H1 (cell line): ENCODE results near the gene NME8. TPM values are rescaled to one million over a fixed set of nuclear protein-coding genes. Genes with fewer than 3 reads are reported as not detected.

Experiments
- CTCF ChIA-PET: fragments of 300-600 bp; sonication (Branson Sonifier 250); formaldehyde crosslinking; loops from one replicate; lab custom pipeline; 2021; ENCODE audit not compliant: partially characterized antibody; lab: Charles Lee
- POLR2A ChIA-PET: fragments of 300-600 bp; sonication (Branson Sonifier 250); formaldehyde crosslinking; loops from one replicate; lab custom pipeline; 2021; ENCODE audit warnings: inconsistent platforms; ENCODE audit not compliant: partially characterized antibody; lab: Charles Lee
- DNase-seq, 2 experiments: peaks; one replicate each; pipeline versions ENCODE4 v3.0.0 to v3.0.0-alpha.2; 2010 to 2022; ENCODE audit warnings: low spot score in 2 of 2, low read depth in 1 of 2, mixed read lengths in 1 of 2
- FAIRE-seq: peaks from 2 replicates; lab custom pipeline; 2011; peaks lifted over from hg19 to GRCh38; lab: Jason Lieb, UNC
- H2AFZ ChIP-seq: 2 replicates; pipeline ENCODE4 v1.8.1; 2012; ENCODE audit warnings: low read length, inconsistent platforms
- H2AK5ac ChIP-seq: 2 replicates; pipeline ENCODE4 v1.6.1; 2013; ENCODE audit warnings: low read depth, low read length
- H2BK120ac ChIP-seq: replicated peaks from 2 replicates; pipeline ENCODE3; 2013; ENCODE audit warnings: low read depth, low read length, inconsistent platforms
- H2BK12ac ChIP-seq: 2 replicates; pipeline ENCODE4 v1.6.1; 2013; ENCODE audit warnings: low read depth, low read length
- H2BK15ac ChIP-seq: 2 replicates; pipeline ENCODE4 v1.6.1; 2013; ENCODE audit warnings: low read length
- H2BK20ac ChIP-seq: 2 replicates; pipeline ENCODE4 v1.6.1; 2013; ENCODE audit warnings: low read length
- H2BK5ac ChIP-seq: 2 replicates; pipeline ENCODE4 v1.6.1; 2013; ENCODE audit warnings: low read depth, low read length
- H3K14ac ChIP-seq: 2 replicates; pipeline ENCODE4 v1.6.1; 2013; ENCODE audit warnings: inconsistent platforms; ENCODE audit not compliant: insufficient read length
- H3K18ac ChIP-seq: 2 replicates; pipeline ENCODE4 v1.6.1; 2013; ENCODE audit warnings: low read length; ENCODE audit errors: extremely low read depth
- H3K23ac ChIP-seq: 2 replicates; pipeline ENCODE4 v1.6.1; 2013; ENCODE audit warnings: inconsistent platforms; ENCODE audit not compliant: insufficient read length
- H3K23me2 ChIP-seq: 2 replicates; pipeline ENCODE4 v1.6.1; 2013; ENCODE audit warnings: low read depth, low read length
- H3K27ac ChIP-seq: 2 replicates; pipeline ENCODE4 v1.6.1; 2011; ENCODE audit warnings: low read depth, low read length, inconsistent platforms
- H3K27me3 ChIP-seq, 4 experiments: replicated peaks in 1 of 4; 1 replicate in 1 of 4; 2 replicates in 3 of 4; pipeline versions ENCODE4 v1.6.1 to v1.8.1; 2011 to 2013; ENCODE audit warnings: low read length in 3 of 4, mild to moderate bottlenecking in 3 of 4, inconsistent platforms in 2 of 4, mixed read lengths in 2 of 4, moderate library complexity in 1 of 4; ENCODE audit not compliant: control insufficient read depth in 3 of 4, insufficient read depth in 3 of 4; ENCODE audit errors: extremely low read depth in 1 of 4
- H3K36me3 ChIP-seq, 4 experiments: 2 replicates each; pipeline versions ENCODE4 v1.6.1 to v1.8.1; 2011 to 2013; ENCODE audit warnings: mild to moderate bottlenecking in 4 of 4, low read length in 3 of 4, moderate library complexity in 2 of 4, control low read depth in 1 of 4, inconsistent platforms in 1 of 4; ENCODE audit not compliant: insufficient read depth in 4 of 4, control insufficient read depth in 2 of 4
- H3K4ac ChIP-seq: replicated peaks from 2 replicates; pipeline ENCODE3; 2013; ENCODE audit warnings: low read length, low read depth, mixed read lengths, inconsistent platforms; ENCODE audit not compliant: insufficient read length
- H3K4me1 ChIP-seq, 4 experiments: replicated peaks in 1 of 4; 1 replicate in 1 of 4; 2 replicates in 3 of 4; pipeline versions ENCODE4 v1.6.1 to v1.8.1; 2011 to 2013; ENCODE audit warnings: low read length in 3 of 4, inconsistent platforms in 2 of 4, mixed read lengths in 1 of 4; ENCODE audit not compliant: insufficient read depth in 4 of 4, control insufficient read depth in 3 of 4
- H3K4me2 ChIP-seq, 2 experiments: 2 replicates each; pipeline versions ENCODE4 v1.6.1 to v1.8.1; 2011 to 2013; ENCODE audit warnings: low read depth in 2 of 2, low read length in 2 of 2, control low read depth in 1 of 2, inconsistent platforms in 1 of 2, mild to moderate bottlenecking in 1 of 2; ENCODE audit not compliant: insufficient read depth in 1 of 2
- H3K4me3 ChIP-seq, 4 experiments: fragments of 200-600, 300-600 bp in 1 of 4; sonication (generic), shearing (Covaris generic), sonication (Bioruptor Twin) in 1 of 4; 2 replicates each; pipeline versions ENCODE4 v1.5.1 to v1.8.1; 2011 to 2016; ENCODE audit warnings: low read length in 4 of 4, low read depth in 3 of 4, control low read depth in 2 of 4, inconsistent platforms in 2 of 4, mild to moderate bottlenecking in 2 of 4, mixed read lengths in 1 of 4, moderate library complexity in 1 of 4; ENCODE audit not compliant: insufficient read depth in 2 of 4; ENCODE audit errors: extremely low read depth in 1 of 4
- H3K56ac ChIP-seq: replicated peaks from 2 replicates; pipeline ENCODE3; 2013; ENCODE audit warnings: low read depth, mild to moderate bottlenecking, mixed read lengths, low read length, inconsistent platforms; ENCODE audit not compliant: insufficient read length
- H3K79me1 ChIP-seq: 2 replicates; pipeline ENCODE4 v1.6.1; 2013; ENCODE audit warnings: low read depth, low read length, control low read depth
- H3K79me2 ChIP-seq, 2 experiments: 2 replicates each; pipeline versions ENCODE4 v1.6.1 to v1.8.1; 2012 to 2013; ENCODE audit warnings: low read length in 2 of 2, mild to moderate bottlenecking in 2 of 2, inconsistent platforms in 1 of 2; ENCODE audit not compliant: insufficient read depth in 2 of 2, control insufficient read depth in 1 of 2
- H3K9ac ChIP-seq, 4 experiments: replicated peaks in 1 of 4; 1 replicate in 1 of 4; 2 replicates in 3 of 4; pipeline versions ENCODE4 v1.6.1 to v1.8.1; 2011 to 2013; ENCODE audit warnings: low read depth in 3 of 4, low read length in 3 of 4, control low read depth in 2 of 4, mild to moderate bottlenecking in 2 of 4, moderate library complexity in 2 of 4, inconsistent platforms in 1 of 4; ENCODE audit errors: extremely low read depth in 1 of 4
- H3K9me3 ChIP-seq, 2 experiments: 2 replicates each; pipeline versions ENCODE4 v1.6.1 to v1.8.1; 2012 to 2013; ENCODE audit warnings: mild to moderate bottlenecking in 2 of 2, moderate library complexity in 2 of 2, control low read depth in 1 of 2, inconsistent platforms in 1 of 2, low read depth in 1 of 2, low read length in 1 of 2, mixed read lengths in 1 of 2; ENCODE audit not compliant: insufficient read depth in 2 of 2
- H4K20me1 ChIP-seq, 2 experiments: replicated peaks in 1 of 2; 2 replicates each; pipeline versions ENCODE3 to v1.8.1; 2011 to 2013; ENCODE audit warnings: inconsistent platforms in 2 of 2, low read length in 2 of 2, mild to moderate bottlenecking in 1 of 2; ENCODE audit not compliant: insufficient read depth in 2 of 2, control insufficient read depth in 1 of 2
- H4K5ac ChIP-seq: 2 replicates; pipeline ENCODE4 v1.6.1; 2013; ENCODE audit warnings: low read length, low read depth, mixed read lengths, inconsistent platforms; ENCODE audit not compliant: insufficient read length
- H4K8ac ChIP-seq: 2 replicates; pipeline ENCODE4 v1.8.0; 2013; ENCODE audit warnings: mild to moderate bottlenecking, moderate library complexity, low read length, inconsistent platforms; ENCODE audit not compliant: insufficient read depth; ENCODE audit errors: extremely low read depth
- H4K91ac ChIP-seq: replicated peaks from 2 replicates; pipeline ENCODE3; 2013; ENCODE audit warnings: low read length, mixed read lengths, inconsistent platforms; ENCODE audit not compliant: insufficient read length
- CBX8 ChIP-seq: fragments of 300-800, 300-1000 bp; sonication (generic); IDR thresholded peaks from 2 replicates; pipeline ENCODE4 v1.7.1; 2016; ENCODE audit warnings: low read depth, low read length, borderline replicate concordance
- CREB1 ChIP-seq: IDR thresholded peaks from 2 replicates; pipeline ENCODE4 v1.6.1; 2012; ENCODE audit warnings: inconsistent platforms
- CTBP2 ChIP-seq: IDR thresholded peaks from 2 replicates; pipeline ENCODE4 v1.7.0; 2011; ENCODE audit warnings: borderline replicate concordance, mild to moderate bottlenecking, moderate library complexity, mixed read lengths, low read length; ENCODE audit not compliant: insufficient read depth, insufficient read length
- KDM1A ChIP-seq: fragments of 200-600, 300-600 bp; sonication (generic); IDR thresholded peaks from 2 replicates; pipeline ENCODE4 v1.7.1; 2016; ENCODE audit warnings: mild to moderate bottlenecking, low read length, borderline replicate concordance
- PHF8 ChIP-seq: fragments of 200-600 bp; sonication (generic); conservative IDR thresholded peaks from 2 replicates; pipeline ENCODE4 v1.7.1; 2012; ENCODE audit warnings: low read depth, mild to moderate bottlenecking, inconsistent platforms, low read length, moderate library complexity
- RAD21 ChIP-seq, 2 experiments: IDR thresholded peaks in 1 of 2; conservative IDR thresholded peaks in 1 of 2; 2 replicates each; pipeline ENCODE4 v1.6.1; 2011; ENCODE audit warnings: low read depth in 2 of 2, low read length in 2 of 2, improper control_type of control experiment in 1 of 2, inconsistent platforms in 1 of 2, mild to moderate bottlenecking in 1 of 2, moderate library complexity in 1 of 2
- RFX5 ChIP-seq: IDR thresholded peaks from 2 replicates; pipeline ENCODE4 v1.6.1; 2011; ENCODE audit warnings: low read depth, low read length, improper control_type of control experiment, borderline replicate concordance
- RXRA ChIP-seq: IDR thresholded peaks from 2 replicates; pipeline ENCODE4 v1.6.1; 2011; ENCODE audit warnings: low read depth, mild to moderate bottlenecking, low read length, moderate library complexity; ENCODE audit not compliant: insufficient read depth
- SIRT6 ChIP-seq: IDR thresholded peaks from one replicate; pipeline ENCODE4 v1.7.1; 2012; ENCODE audit warnings: low read length, inconsistent platforms
- SP4 ChIP-seq: IDR thresholded peaks from 2 replicates; pipeline ENCODE4 v1.6.1; 2012; ENCODE audit warnings: low read length, inconsistent platforms
- SRF ChIP-seq: IDR thresholded peaks from 2 replicates; pipeline ENCODE4 v1.6.1; 2011; ENCODE audit warnings: mild to moderate bottlenecking, low read depth, low read length, moderate library complexity
- WGBS, 2 experiments: shearing (Covaris generic) in 1 of 2; methylation state at CpG; one replicate each; pipeline versions ENCODE4 v1.1.6 to v1.1.7; 2013 to 2015; ENCODE audit warnings: low lambda C conversion rate in 2 of 2, mixed read lengths in 2 of 2, inconsistent platforms in 1 of 2, low coverage in 1 of 2, missing lambda C conversion rate in 1 of 2; ENCODE audit not compliant: insufficient replicate concordance in 2 of 2, insufficient coverage in 1 of 2, insufficient read length in 1 of 2; ENCODE audit errors: extremely low coverage in 1 of 2, missing lambda C conversion rate in 1 of 2; 5-methylcytosine and 5-hydroxymethylcytosine counted together
- polyA plus RNA-seq, 7 experiments: library from polyadenylated mRNA; depleted of rRNA in 3 of 7; stranded (reverse) in 5 of 7; unstranded in 2 of 7; fragments of >200 nt in 5 of 7; fragments of 200-250 nt in 2 of 7; gene quantifications; 1 replicate in 5 of 7; 2 replicates in 1 of 7; 4 replicates in 1 of 7; pipeline versions ENCODE4 v1.2.1 to v1.2.3, GENCODE V29; 2011 to 2013; ENCODE audit warnings: missing spikeins in 2 of 7, mixed read lengths in 2 of 7
- total RNA-seq: library from RNA; stranded (reverse); fragmentation: NEBNext Ultra II Directional; extraction: Animal tissue kit (Norgen Biotek cat#: 25700); gene quantifications from 2 replicates; pipeline ENCODE4 v1.2.1, GENCODE V29; 2021
- TF ChIP-seq, protein P1 (sequence below): IDR thresholded peaks from 2 replicates; pipeline ENCODE4 v1.6.1; 2011; ENCODE audit warnings: low read depth, mild to moderate bottlenecking, low read length; ENCODE audit not compliant: insufficient read depth
- TF ChIP-seq, protein P2 (sequence below): IDR thresholded peaks from 2 replicates; pipeline ENCODE4 v1.6.1; 2012; ENCODE audit warnings: inconsistent platforms

NME8 gene
- total and polyA plus RNA-seq, 2 of the 8 experiments (the other 6 are each of a cell fraction or from before 2014, with no cell fraction given): 0.22 to 0.44 TPM

DNA sequence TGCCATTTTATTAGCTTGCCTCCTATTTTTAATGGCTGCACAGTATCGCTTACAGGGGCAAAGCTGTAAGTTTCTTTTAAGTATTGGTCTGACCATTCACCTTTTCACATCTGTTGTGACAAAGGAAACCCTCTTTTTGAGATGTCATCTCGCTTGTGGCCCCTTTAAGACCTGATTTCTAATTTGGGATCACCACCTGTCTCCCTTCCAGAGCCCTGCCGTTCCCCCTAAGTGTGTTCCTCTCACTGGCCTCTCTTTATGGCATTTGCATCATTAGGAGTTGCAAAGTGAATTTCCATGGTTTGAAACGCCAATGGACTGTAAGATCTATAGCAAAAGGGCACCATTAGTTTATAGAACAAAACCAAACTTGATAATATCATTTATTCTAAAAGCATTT is 73.5 kb downstream of the NME8 start:
- H3K36me3 ChIP-seq: 0 out of 8 replicates have a peak, but pooled peaks cover 0 to 2% (median 0%) of the 10 kb centered on the region in 4 experiments
- H2AFZ ChIP-seq: no peak overlapping the region
- no peak overlapping the region for H2BK5ac ChIP-seq
- H3K4me1 ChIP-seq: peaks cover 0 to 5% (median 2%) of the 10 kb centered on the region in 4 experiments; a peak in 2 of 7 replicates
- no peak overlapping the region for H3K9ac ChIP-seq
- FAIRE-seq: no peak
- H3K56ac ChIP-seq: no peak overlapping the region
- H3K23me2 ChIP-seq: peaks cover 6% of the 10 kb centered on the region; the same call in 1 of the 2 replicates
- no peak overlapping the region for H3K27ac ChIP-seq
- H3K79me2 ChIP-seq: no peaks in the 10 kb centered on the region
- WGBS, 2 experiments: 85% methylated on average over 4 of the region's 4 CpGs; no CpG with 5 or more reads in 1 of the 2 experiments
- no peak overlapping the region for H4K8ac ChIP-seq
- CTCF ChIA-PET: interaction anchor here (0.7 to 2.1 kb wide), 4 partner anchors 15 to 214 kb away, joined by 3 to 6 read pairs (median 4); no protein-coding TSS in a partner anchor
- no peak overlapping the region for H3K14ac ChIP-seq
- H4K20me1 ChIP-seq: no peaks in the 10 kb centered on the region
- H2BK15ac ChIP-seq: no peak overlapping the region
- no peak overlapping the region for H4K5ac ChIP-seq
- H3K4me3 ChIP-seq: peak overlapping the region in 1 of 4 experiments; percentile 76; a peak in 1 of 8 replicates
- DNase-seq: no peak
- H3K27me3 ChIP-seq: peaks cover 0 to 26% (median 12%) of the 10 kb centered on the region in 4 experiments; a peak in 6 of 7 replicates
- H2AK5ac ChIP-seq: no peak overlapping the region
- no peak overlapping the region for H4K91ac ChIP-seq
- no peak overlapping the region for H2BK20ac ChIP-seq
- POLR2A ChIA-PET: interaction anchor here (1.0 kb wide), 1 partner anchor 20 kb away, joined by 3 read pairs; no protein-coding TSS in a partner anchor
- H3K18ac ChIP-seq: no peak overlapping the region
- H3K23ac ChIP-seq: no peak overlapping the region
- H3K79me1 ChIP-seq: no peaks in the 10 kb centered on the region
- peak overlapping the region; percentile 67 to 90; a peak in 3 of 4 replicates for H3K4me2 ChIP-seq
- peaks cover 0 to 3% of the 10 kb centered on the region in 2 experiments; a peak in 2 of 4 replicates for H3K9me3 ChIP-seq
- no peak overlapping the region for H3K4ac ChIP-seq
- no peak overlapping the region for H2BK120ac ChIP-seq
- H2BK12ac ChIP-seq: no peak overlapping the region
- TF ChIP-seq RXRA: no peak
- TF ChIP-seq CTBP2: no peak
- TF ChIP-seq SP4: no peak
- TF ChIP-seq, protein P1, sequence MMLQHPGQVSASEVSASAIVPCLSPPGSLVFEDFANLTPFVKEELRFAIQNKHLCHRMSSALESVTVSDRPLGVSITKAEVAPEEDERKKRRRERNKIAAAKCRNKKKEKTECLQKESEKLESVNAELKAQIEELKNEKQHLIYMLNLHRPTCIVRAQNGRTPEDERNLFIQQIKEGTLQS: no peak
- no peak for TF ChIP-seq PHF8
- TF ChIP-seq, protein P2, sequence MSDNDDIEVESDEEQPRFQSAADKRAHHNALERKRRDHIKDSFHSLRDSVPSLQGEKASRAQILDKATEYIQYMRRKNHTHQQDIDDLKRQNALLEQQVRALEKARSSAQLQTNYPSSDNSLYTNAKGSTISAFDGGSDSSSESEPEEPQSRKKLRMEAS: no peak
- no peak for TF ChIP-seq KDM1A
- no peak for TF ChIP-seq RFX5
- no peak for TF ChIP-seq SRF
- TF ChIP-seq CREB1: no peak
- TF ChIP-seq RAD21 (IDR thresholded peaks at IDR 0.05 in 1 of 2, conservative IDR thresholded peaks at IDR 0.05 in 1 of 2; ENCODE audit: low read depth in 2 of 2, low read length in 2 of 2): no peak
- TF ChIP-seq SIRT6: no peak
- no peak for TF ChIP-seq CBX8
